SK-N-SH treated with all-trans-retinoic acid at 6 μM for 48 hours (cell line): ENCODE data around the gene ZNF418.

Experiments used
- ATAC-seq: fragments of 200-7000 bp; cut with Tn5 transposase; 3 replicates; pipeline ENCODE4 v1.9.1; 2020; ENCODE audit warnings: mild to moderate bottlenecking, moderate library complexity
- BACH2 ChIP-seq: fragments of 250-450 bp; sonication (Bioruptor Pico); IDR thresholded peaks from 2 replicates; pipeline ENCODE4 v1.9.0; 2021; ENCODE audit warnings: mild to moderate bottlenecking, borderline replicate concordance
- CSDC2 ChIP-seq: fragments of 250-450 bp; sonication (Bioruptor Pico); IDR thresholded peaks from 2 replicates; pipeline ENCODE4 v1.5.0; 2020; ENCODE audit warnings: mild to moderate bottlenecking, moderate library complexity
- ESRRG ChIP-seq: fragments of 250-450 bp; sonication (Bioruptor Pico); IDR thresholded peaks from 2 replicates; pipeline ENCODE4 v1.6.1; 2021; ENCODE audit warnings: mild to moderate bottlenecking
- GLIS3 ChIP-seq: fragments of 250-450 bp; sonication (Bioruptor Pico); IDR thresholded peaks from 2 replicates; pipeline ENCODE4 v1.5.0; 2020; ENCODE audit warnings: mild to moderate bottlenecking, moderate library complexity
- ISL1 ChIP-seq: fragments of 250-450 bp; sonication (Bioruptor Pico); IDR thresholded peaks from 2 replicates; pipeline ENCODE4 v2.1.2; 2022; ENCODE audit warnings: mild to moderate bottlenecking, moderate library complexity
- OSR1 ChIP-seq: fragments of 250-450 bp; sonication (Bioruptor Pico); IDR thresholded peaks from 2 replicates; pipeline ENCODE4 v1.8.0; 2022; ENCODE audit warnings: moderate library complexity, mild to moderate bottlenecking, inconsistent platforms
- PPARA ChIP-seq: fragments of 250-450 bp; sonication (Bioruptor Pico); IDR thresholded peaks from 2 replicates; pipeline ENCODE4 v1.5.0; 2020; ENCODE audit warnings: mild to moderate bottlenecking, borderline replicate concordance
- RARB ChIP-seq: fragments of 250-450 bp; sonication (Bioruptor Pico); IDR thresholded peaks from 2 replicates; pipeline ENCODE4 v1.8.0; 2021; ENCODE audit warnings: mild to moderate bottlenecking, moderate library complexity
- SNAI2 ChIP-seq: fragments of 250-450 bp; sonication (Bioruptor Pico); IDR thresholded peaks from 2 replicates; pipeline ENCODE4 v1.5.0; 2020; ENCODE audit warnings: mild to moderate bottlenecking, moderate library complexity
- TCF4 ChIP-seq: fragments of 250-450 bp; sonication (Bioruptor Pico); IDR thresholded peaks from 2 replicates; pipeline ENCODE4 v1.8.0; 2021; ENCODE audit warnings: mild to moderate bottlenecking, moderate library complexity, borderline replicate concordance
- TOX ChIP-seq: fragments of 250-450 bp; sonication (Bioruptor Pico); IDR thresholded peaks from 2 replicates; pipeline ENCODE4 v1.8.0; 2021; ENCODE audit warnings: mild to moderate bottlenecking, moderate library complexity, borderline replicate concordance
- ZC3H10 ChIP-seq: fragments of 250-450 bp; sonication (Bioruptor Pico); IDR thresholded peaks from 2 replicates; pipeline ENCODE4 v1.5.1; 2021; ENCODE audit warnings: mild to moderate bottlenecking, moderate library complexity
- ZFP3 ChIP-seq: fragments of 250-450 bp; sonication (Bioruptor Pico); IDR thresholded peaks from 2 replicates; pipeline ENCODE4 v1.5.0; 2020; ENCODE audit warnings: mild to moderate bottlenecking, moderate library complexity
- ZFP30 ChIP-seq: fragments of 450-650 bp; formaldehyde crosslinking; IDR thresholded peaks from 2 replicates; pipeline ENCODE4 v1.5.0; 2022; ENCODE audit warnings: mild to moderate bottlenecking, moderate library complexity
- ZNF565 ChIP-seq: fragments of 450-650 bp; formaldehyde crosslinking; conservative IDR thresholded peaks from 2 replicates; pipeline ENCODE4 v1.5.0; 2020; ENCODE audit warnings: low read depth, mild to moderate bottlenecking, moderate library complexity
- ZNF70 ChIP-seq: fragments of 450-650 bp; formaldehyde crosslinking; IDR thresholded peaks from 2 replicates; pipeline ENCODE4 v1.5.0; 2020; ENCODE audit warnings: mild to moderate bottlenecking, moderate library complexity
- ZNF8 ChIP-seq: fragments of 450-650 bp; formaldehyde crosslinking; IDR thresholded peaks from 2 replicates; pipeline ENCODE4 v1.5.0; 2020; ENCODE audit warnings: mild to moderate bottlenecking, moderate library complexity
- TF ChIP-seq, protein P1 (sequence below): fragments of 250-450 bp; sonication (Bioruptor Pico); IDR thresholded peaks from 2 replicates; pipeline ENCODE4 v1.5.1; 2021; ENCODE audit warnings: mild to moderate bottlenecking, moderate library complexity
- TF ChIP-seq, protein P2 (sequence below): fragments of 250-450 bp; sonication (Bioruptor Pico); IDR thresholded peaks from 2 replicates; pipeline ENCODE4 v1.8.0; 2020; ENCODE audit warnings: mild to moderate bottlenecking, moderate library complexity, borderline replicate concordance
- TF ChIP-seq, protein P3 (sequence below): fragments of 250-450 bp; sonication (Bioruptor Pico); IDR thresholded peaks from 2 replicates; pipeline ENCODE4 v1.8.0; 2021; ENCODE audit warnings: low read depth, mild to moderate bottlenecking, moderate library complexity, borderline replicate concordance
- TF ChIP-seq, protein P4 (sequence below): fragments of 250-450 bp; sonication (Bioruptor Pico); IDR thresholded peaks from 2 replicates; pipeline ENCODE4 v1.5.0; 2020; ENCODE audit warnings: mild to moderate bottlenecking, moderate library complexity

Gene ZNF418

DNA sequence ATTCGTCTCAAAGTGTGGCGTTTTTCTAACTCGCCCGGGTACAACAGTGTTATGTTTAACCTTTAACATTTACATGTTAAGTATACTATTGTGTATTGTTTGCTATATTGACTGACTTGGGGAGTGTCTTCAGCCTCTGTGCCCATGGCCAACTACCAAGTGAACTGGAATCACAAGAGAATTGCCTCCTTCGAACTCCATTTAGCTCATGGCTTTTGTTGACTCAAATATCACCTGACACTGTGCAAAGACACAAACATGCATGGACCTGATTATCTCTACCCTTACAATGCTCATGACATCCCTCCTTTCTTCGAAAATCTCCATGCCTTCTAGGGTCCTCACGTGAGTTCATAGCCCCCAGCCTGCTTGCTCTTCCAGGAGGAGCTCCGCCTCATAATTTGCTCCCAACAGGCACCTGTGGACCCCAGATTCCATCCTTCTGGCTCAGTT is 47.1 kb downstream of the ZNF418 start:
- ATAC-seq = no peak
- TF ChIP-seq ESRRG = no peak
- TF ChIP-seq, protein P1, sequence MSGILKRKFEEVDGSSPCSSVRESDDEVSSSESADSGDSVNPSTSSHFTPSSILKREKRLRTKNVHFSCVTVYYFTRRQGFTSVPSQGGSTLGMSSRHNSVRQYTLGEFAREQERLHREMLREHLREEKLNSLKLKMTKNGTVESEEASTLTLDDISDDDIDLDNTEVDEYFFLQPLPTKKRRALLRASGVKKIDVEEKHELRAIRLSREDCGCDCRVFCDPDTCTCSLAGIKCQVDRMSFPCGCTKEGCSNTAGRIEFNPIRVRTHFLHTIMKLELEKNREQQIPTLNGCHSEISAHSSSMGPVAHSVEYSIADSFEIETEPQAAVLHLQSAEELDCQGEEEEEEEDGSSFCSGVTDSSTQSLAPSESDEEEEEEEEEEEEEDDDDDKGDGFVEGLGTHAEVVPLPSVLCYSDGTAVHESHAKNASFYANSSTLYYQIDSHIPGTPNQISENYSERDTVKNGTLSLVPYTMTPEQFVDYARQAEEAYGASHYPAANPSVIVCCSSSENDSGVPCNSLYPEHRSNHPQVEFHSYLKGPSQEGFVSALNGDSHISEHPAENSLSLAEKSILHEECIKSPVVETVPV (CRISPR knock-in tag) = no peak
- no peak for TF ChIP-seq GLIS3 (CRISPR knock-in tag)
- TF ChIP-seq, protein P2, sequence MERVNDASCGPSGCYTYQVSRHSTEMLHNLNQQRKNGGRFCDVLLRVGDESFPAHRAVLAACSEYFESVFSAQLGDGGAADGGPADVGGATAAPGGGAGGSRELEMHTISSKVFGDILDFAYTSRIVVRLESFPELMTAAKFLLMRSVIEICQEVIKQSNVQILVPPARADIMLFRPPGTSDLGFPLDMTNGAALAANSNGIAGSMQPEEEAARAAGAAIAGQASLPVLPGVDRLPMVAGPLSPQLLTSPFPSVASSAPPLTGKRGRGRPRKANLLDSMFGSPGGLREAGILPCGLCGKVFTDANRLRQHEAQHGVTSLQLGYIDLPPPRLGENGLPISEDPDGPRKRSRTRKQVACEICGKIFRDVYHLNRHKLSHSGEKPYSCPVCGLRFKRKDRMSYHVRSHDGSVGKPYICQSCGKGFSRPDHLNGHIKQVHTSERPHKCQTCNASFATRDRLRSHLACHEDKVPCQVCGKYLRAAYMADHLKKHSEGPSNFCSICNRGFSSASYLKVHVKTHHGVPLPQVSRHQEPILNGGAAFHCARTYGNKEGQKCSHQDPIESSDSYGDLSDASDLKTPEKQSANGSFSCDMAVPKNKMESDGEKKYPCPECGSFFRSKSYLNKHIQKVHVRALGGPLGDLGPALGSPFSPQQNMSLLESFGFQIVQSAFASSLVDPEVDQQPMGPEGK (CRISPR knock-in tag) = no peak
- TF ChIP-seq RARB (CRISPR knock-in tag) = no peak
- no peak for TF ChIP-seq ZFP3
- no peak for TF ChIP-seq ZNF565 (CRISPR knock-in tag)
- TF ChIP-seq ZNF8 (CRISPR knock-in tag) = no peak
- TF ChIP-seq PPARA (CRISPR knock-in tag) = no peak
- TF ChIP-seq, protein P3, sequence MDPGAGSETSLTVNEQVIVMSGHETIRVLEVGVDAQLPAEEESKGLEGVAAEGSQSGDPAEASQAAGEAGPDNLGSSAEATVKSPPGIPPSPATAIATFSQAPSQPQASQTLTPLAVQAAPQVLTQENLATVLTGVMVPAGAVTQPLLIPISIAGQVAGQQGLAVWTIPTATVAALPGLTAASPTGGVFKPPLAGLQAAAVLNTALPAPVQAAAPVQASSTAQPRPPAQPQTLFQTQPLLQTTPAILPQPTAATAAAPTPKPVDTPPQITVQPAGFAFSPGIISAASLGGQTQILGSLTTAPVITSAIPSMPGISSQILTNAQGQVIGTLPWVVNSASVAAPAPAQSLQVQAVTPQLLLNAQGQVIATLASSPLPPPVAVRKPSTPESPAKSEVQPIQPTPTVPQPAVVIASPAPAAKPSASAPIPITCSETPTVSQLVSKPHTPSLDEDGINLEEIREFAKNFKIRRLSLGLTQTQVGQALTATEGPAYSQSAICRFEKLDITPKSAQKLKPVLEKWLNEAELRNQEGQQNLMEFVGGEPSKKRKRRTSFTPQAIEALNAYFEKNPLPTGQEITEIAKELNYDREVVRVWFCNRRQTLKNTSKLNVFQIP (CRISPR knock-in tag) = no peak

DNA sequence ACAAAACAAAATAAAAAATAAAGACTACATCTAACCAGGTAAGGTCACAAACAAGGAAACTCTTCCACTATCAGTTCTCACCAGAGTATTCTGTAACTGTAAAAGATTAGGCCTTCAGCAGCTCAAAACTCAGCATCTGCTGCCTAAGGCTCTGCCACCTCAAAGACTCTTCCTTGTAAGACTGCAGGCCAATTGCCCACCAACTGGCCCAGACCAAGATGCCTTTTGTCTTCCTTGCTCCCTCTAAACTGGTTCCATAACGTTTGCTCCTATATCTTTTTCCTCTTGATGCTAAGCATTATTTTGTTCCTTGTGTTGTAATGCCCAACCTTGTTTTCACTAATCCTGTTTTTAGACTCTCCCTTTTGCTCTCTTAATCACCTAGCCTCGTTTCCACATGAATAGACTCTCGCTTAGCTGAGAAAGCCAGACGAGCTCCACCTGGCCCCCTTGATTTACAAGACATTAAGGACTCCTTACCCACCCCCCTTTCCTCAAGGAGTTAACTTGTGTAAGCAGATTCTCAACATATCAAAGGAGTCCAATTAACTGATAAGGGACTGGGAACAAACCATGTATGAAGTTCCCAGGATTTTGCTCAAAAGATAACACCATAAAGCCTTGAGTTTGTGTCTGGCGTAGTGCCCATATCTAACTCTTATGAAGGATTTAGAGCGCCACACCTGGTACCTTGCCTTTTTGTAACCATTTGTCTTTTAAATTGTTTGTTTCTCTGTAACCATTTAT is 47.8 kb downstream of the ZNF418 start:
- ATAC-seq = no peak

DNA sequence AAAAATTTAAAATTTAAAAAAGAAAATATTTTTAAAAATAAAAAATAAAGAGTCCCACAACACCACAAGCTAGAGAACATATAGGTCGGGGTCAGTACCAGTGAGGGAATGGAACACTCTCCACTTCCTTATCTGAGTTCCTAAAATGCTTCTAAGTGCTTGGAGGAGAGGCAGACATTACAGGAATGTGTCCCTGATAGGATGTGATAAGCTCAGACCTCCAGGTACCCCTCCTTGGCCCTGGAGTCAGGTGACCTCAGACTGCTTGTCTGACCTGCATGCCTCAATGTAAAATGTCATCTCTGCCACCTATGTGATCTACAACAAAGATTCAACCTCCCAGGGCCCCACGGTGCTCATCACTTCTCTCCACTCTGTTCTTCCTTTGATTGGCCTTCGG is 49.2 kb downstream of the ZNF418 start:
- ATAC-seq = no peak
- TF ChIP-seq ESRRG = no peak
- TF ChIP-seq, protein P4, sequence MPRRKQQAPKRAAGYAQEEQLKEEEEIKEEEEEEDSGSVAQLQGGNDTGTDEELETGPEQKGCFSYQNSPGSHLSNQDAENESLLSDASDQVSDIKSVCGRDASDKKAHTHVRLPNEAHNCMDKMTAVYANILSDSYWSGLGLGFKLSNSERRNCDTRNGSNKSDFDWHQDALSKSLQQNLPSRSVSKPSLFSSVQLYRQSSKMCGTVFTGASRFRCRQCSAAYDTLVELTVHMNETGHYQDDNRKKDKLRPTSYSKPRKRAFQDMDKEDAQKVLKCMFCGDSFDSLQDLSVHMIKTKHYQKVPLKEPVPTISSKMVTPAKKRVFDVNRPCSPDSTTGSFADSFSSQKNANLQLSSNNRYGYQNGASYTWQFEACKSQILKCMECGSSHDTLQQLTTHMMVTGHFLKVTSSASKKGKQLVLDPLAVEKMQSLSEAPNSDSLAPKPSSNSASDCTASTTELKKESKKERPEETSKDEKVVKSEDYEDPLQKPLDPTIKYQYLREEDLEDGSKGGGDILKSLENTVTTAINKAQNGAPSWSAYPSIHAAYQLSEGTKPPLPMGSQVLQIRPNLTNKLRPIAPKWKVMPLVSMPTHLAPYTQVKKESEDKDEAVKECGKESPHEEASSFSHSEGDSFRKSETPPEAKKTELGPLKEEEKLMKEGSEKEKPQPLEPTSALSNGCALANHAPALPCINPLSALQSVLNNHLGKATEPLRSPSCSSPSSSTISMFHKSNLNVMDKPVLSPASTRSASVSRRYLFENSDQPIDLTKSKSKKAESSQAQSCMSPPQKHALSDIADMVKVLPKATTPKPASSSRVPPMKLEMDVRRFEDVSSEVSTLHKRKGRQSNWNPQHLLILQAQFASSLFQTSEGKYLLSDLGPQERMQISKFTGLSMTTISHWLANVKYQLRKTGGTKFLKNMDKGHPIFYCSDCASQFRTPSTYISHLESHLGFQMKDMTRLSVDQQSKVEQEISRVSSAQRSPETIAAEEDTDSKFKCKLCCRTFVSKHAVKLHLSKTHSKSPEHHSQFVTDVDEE (CRISPR knock-in tag) = no peak
- TF ChIP-seq ZC3H10 (CRISPR knock-in tag) = no peak
- TF ChIP-seq SNAI2 (CRISPR knock-in tag) = no peak
- no peak for TF ChIP-seq TCF4 (CRISPR knock-in tag)
- TF ChIP-seq BACH2 (CRISPR knock-in tag) = no peak
- no peak for TF ChIP-seq ZFP3
- no peak for TF ChIP-seq ISL1 (CRISPR knock-in tag)

More for the DNA sequence above, 47.8 kb downstream of the ZNF418 start:
- TF ChIP-seq, protein P1 (CRISPR knock-in tag) = no peak
- TF ChIP-seq ZNF70 (CRISPR knock-in tag) = no peak
- no peak for TF ChIP-seq GLIS3 (CRISPR knock-in tag)
- TF ChIP-seq, protein P3 (CRISPR knock-in tag) = no peak
- no peak for TF ChIP-seq TOX (CRISPR knock-in tag)
- TF ChIP-seq RARB (CRISPR knock-in tag) = no peak
- TF ChIP-seq ISL1 (CRISPR knock-in tag) = no peak
- no peak for TF ChIP-seq OSR1 (CRISPR knock-in tag)
- TF ChIP-seq, protein P2 (CRISPR knock-in tag) = no peak
- no peak for TF ChIP-seq ZNF565 (CRISPR knock-in tag)
- no peak for TF ChIP-seq SNAI2 (CRISPR knock-in tag)
- TF ChIP-seq CSDC2 (CRISPR knock-in tag) = no peak
- no peak for TF ChIP-seq ZFP30
- TF ChIP-seq ZC3H10 (CRISPR knock-in tag) = no peak
- TF ChIP-seq TCF4 (CRISPR knock-in tag) = no peak
- TF ChIP-seq, all 23 proteins: peak for 0
